ENCODE measurements around the gene PPL. TPM values are rescaled to one million over a fixed set of nuclear protein-coding genes. Genes with fewer than 3 reads are reported as not detected.

PPL gene
- total RNA-seq, 1 experiment from 2014 or later, result 56.4 TPM

- Histone ChIP-seq H3K9me3 (ENCODE audit: control insufficient read depth in 1 of 2, insufficient read depth in 1 of 2, low read depth in 1 of 2, low read length in 2 of 2) (no peaks in the 10 kb centered on the region), H3K79me2 (ENCODE audit: insufficient read depth, low read length) (no peaks in the 10 kb centered on the region), H4K20me1 (ENCODE audit: insufficient read depth) (no peaks in the 10 kb centered on the region), H3K27ac (ENCODE audit: low read depth, low read length) (peak overlapping the region; percentile 15; the same call in 1 of the 2 replicates), H3K9ac (ENCODE audit: low read length) (peak overlapping the region; percentile 30; the same call in 1 of the 2 replicates), H3K4me2 (ENCODE audit: low read length) (peak overlapping the region; percentile 48), H2AFZ (ENCODE audit: low read depth, low read length, poor library complexity, severe bottlenecking) (no peak overlapping the region), H3K9me2 (ENCODE audit: insufficient read depth) (no peaks in the 10 kb centered on the region), H3K36me3 (ENCODE audit: control insufficient read depth in 1 of 2, insufficient read depth in 2 of 2, low read length in 2 of 2) (no peaks in the 10 kb centered on the region), H3K27me3 (ENCODE audit: insufficient read depth, low read length) (no peaks in the 10 kb centered on the region), H3K4me3 (replicated peaks in 1 of 2; ENCODE audit: low read depth in 1 of 2, low read length in 2 of 2) (no peak overlapping the region), H3K4me1 (ENCODE audit: control insufficient read depth in 1 of 2, insufficient read depth in 2 of 2, low read length in 2 of 2) (peaks cover 49 to 67% of the 10 kb centered on the region in 2 experiments)
- BruUV-seq (replicated peaks), result no TSS peak
- CTCF ChIA-PET, result no interaction called here
- POLR2A ChIA-PET, result interaction anchor here (1.1 kb wide), 1 partner anchor 15 kb away, joined by 3 read pairs; no protein-coding TSS in a partner anchor
- no peak for ATAC-seq
- no peak for TF ChIP-seq CTCF (IDR thresholded peaks at IDR 0.05 in 2 of 3, conservative IDR thresholded peaks at IDR 0.05 in 1 of 3; ENCODE audit: borderline replicate concordance in 1 of 3, insufficient read depth in 1 of 3, low read depth in 2 of 3, low read length in 2 of 3)
- TF ChIP-seq CBX3 (IDR thresholded peaks at IDR 0.05; ENCODE audit: low read depth), result no peak
- TF ChIP-seq RAD21 (IDR thresholded peaks at IDR 0.05; ENCODE audit: low read depth), result no peak
- no peak for TF ChIP-seq ZBTB33 (IDR thresholded peaks at IDR 0.05; ENCODE audit: extremely low read depth, insufficient replicate concordance, low read length)
- no peak for TF ChIP-seq ZNF274 (IDR thresholded peaks at IDR 0.05; ENCODE audit: low read depth, low read length)
- no peak for TF ChIP-seq ELF1 (IDR thresholded peaks at IDR 0.05; ENCODE audit: borderline replicate concordance, low read depth)
- no peak for TF ChIP-seq JUND (IDR thresholded peaks at IDR 0.05)
- TF ChIP-seq TCF7L2 (IDR thresholded peaks at IDR 0.05; ENCODE audit: borderline replicate concordance, extremely low read depth, insufficient read depth, insufficient read length), result no peak
- TF ChIP-seq MAX (IDR thresholded peaks at IDR 0.05), result no peak
- TF ChIP-seq REST (IDR thresholded peaks at IDR 0.05; ENCODE audit: low read depth), result no peak
- no peak for TF ChIP-seq SIN3A (IDR thresholded peaks at IDR 0.05; ENCODE audit: low read depth)
- no peak for TF ChIP-seq EGR1 (IDR thresholded peaks at IDR 0.05; ENCODE audit: low read depth)
- TF ChIP-seq EZH2phosphoT487 (IDR thresholded peaks at IDR 0.05; ENCODE audit: borderline replicate concordance), result no peak
- no peak for TF ChIP-seq EZH2 (IDR thresholded peaks at IDR 0.05)
- TF ChIP-seq ATF3 (IDR thresholded peaks at IDR 0.05), result no peak
- TF ChIP-seq YY1 (IDR thresholded peaks at IDR 0.05; ENCODE audit: extremely low read depth, insufficient replicate concordance, low read depth, low read length), result no peak
- TF ChIP-seq SP1 (IDR thresholded peaks at IDR 0.05; ENCODE audit: low read depth), result no peak
- no peak for TF ChIP-seq ZFX (IDR thresholded peaks at IDR 0.05)
- TF ChIP-seq FOSL1 (IDR thresholded peaks at IDR 0.05; ENCODE audit: low read depth), result no peak
- DNase-seq (ENCODE audit: low read depth, low spot score), result no peak
- RAD21 ChIA-PET (ENCODE audit: low non-redundant PET in 1 of 2, low total read pairs in 2 of 2, uncharacterized antibody in 2 of 2, unreplicated experiment in 2 of 2), result interaction anchor here (0.7 to 1.2 kb wide), 2 partner anchors 40 to 180 kb away, joined by 3 read pairs; partner anchors contain the start of genes ANKS3 (in 1 of the 2) and DNAAF8 (in 1 of the 2)
- intact Hi-C loops (cut with micrococcal nuclease), result no loop called here
These were observed 22.3 kb downstream of the PPL start for GRCh38 chr16:4914528-4915225.
